IPS-NIHi7 (cell line): ENCODE results near the gene MED13L.

ENCODE experiments used
- DNase-seq: peaks from one replicate; pipeline ENCODE4 v3.0.0; 2012; ENCODE audit warnings: mixed read lengths; ENCODE audit errors: extremely low spot score

MED13L gene

DNA sequence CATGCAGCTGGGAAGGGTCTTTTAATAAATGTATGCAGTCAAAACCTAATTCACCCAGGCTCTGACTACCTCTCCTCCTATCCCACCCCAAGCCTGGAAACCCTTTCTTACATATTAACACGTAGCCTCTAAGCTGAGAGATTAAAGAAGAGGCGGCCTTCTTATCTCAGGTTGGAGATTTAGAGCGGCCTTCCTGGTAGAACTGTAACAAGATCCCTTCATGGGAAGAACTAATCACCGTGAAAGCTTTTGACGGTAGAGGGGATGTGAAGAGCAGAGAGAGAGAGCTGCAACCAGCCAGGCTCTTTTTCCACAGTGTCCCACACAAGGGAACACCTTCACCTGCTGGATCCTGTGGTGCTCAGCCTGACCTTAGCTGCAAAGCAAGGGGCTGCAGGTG lies 367.4 kb downstream of the MED13L start:
- DNase-seq = no peak
